SK-N-MC (cell line): ENCODE data around the gene DNAJC25.

ENCODE experiments used
- EZH2 ChIP-seq: fragments of 200-600 bp; sonication (generic); IDR thresholded peaks from one replicate; pipeline ENCODE4 v1.6.1; 2017; ENCODE audit warnings: antibody characterized with exemption
- FOXP2 ChIP-seq: optimal IDR thresholded peaks from 2 replicates; pipeline ENCODE3; 2011; ENCODE audit warnings: mild to moderate bottlenecking, moderate library complexity; ENCODE audit not compliant: insufficient read depth; ENCODE audit errors: extremely low read length, control extremely low read depth
- POLR2AphosphoS5 ChIP-seq: IDR thresholded peaks from 2 replicates; pipeline ENCODE4 v1.6.1; 2012; ENCODE audit warnings: mild to moderate bottlenecking, low read depth, low read length, borderline replicate concordance

DNA sequence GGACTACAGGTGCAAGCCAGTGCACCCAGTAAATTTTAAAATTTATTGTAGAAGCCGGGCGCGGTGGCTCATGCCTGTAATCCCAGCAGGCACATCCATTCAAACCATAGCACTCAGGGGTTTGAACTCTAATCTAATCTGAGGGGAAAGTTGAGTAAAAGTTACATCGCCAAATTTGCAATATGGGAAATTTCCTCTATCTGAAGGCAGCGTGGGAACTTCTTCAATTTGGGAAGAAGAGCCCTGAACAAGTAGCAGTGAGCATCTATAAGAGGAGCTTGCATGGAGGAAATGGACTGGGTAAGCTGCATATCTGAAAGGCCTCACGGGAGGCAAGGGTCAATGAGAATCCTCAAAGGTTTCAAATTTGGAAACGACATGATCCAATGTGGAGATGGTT, 2.7 kb upstream of the DNAJC25 start:
- no peak for TF ChIP-seq EZH2
- no peak for TF ChIP-seq POLR2AphosphoS5
- no peak for TF ChIP-seq FOXP2
